ENCODE results near the gene C5. TPM values are rescaled to one million over a fixed set of nuclear protein-coding genes. Genes with fewer than 3 reads are reported as not detected.

The C5 gene
- polyA plus RNA-seq, 1 of the 3 experiments (the other 2 are of a cell fraction), result 1.8 TPM

- Histone ChIP-seq H3K4me3 (ENCODE audit: low read depth in 2 of 2, low read length in 1 of 2) (no peak overlapping the region), H3K9me3 (no peaks in the 10 kb centered on the region), H3K9ac (no peak overlapping the region), H2AFZ (ENCODE audit: low read depth) (peak overlapping the region; percentile 98), H3K27ac (ENCODE audit: low read depth in 2 of 2, low read length in 1 of 2) (no peak overlapping the region), H3K4me1 (ENCODE audit: control insufficient read depth in 1 of 2, insufficient read depth in 2 of 2, low read depth in 1 of 2, low read length in 1 of 2) (peaks cover 0 to 2% of the 10 kb centered on the region in 2 experiments; a peak in 1 of 4 replicates), H3K9me2 (no peaks in the 10 kb centered on the region), H3K36me3 (replicated peaks in 1 of 2; ENCODE audit: control insufficient read depth in 1 of 2, insufficient read depth in 2 of 2, low read length in 1 of 2) (no peaks in the 10 kb centered on the region), H3K27me3 (ENCODE audit: insufficient read depth) (no peaks in the 10 kb centered on the region), H3F3A (replicated peaks; ENCODE audit: insufficient read depth) (peaks cover 5% of the 10 kb centered on the region), H3K4me2 (no peak overlapping the region), H4K20me1 (ENCODE audit: insufficient read depth) (no peaks in the 10 kb centered on the region), H3K79me2 (ENCODE audit: insufficient read depth) (no peaks in the 10 kb centered on the region)
- POLR2A ChIA-PET, result no interaction called here
- CTCF ChIA-PET, result interaction anchor here (0.7 to 5.0 kb wide), 20 partner anchors 9 to 334 kb away, joined by 3 to 38 read pairs (median 4); no protein-coding TSS in a partner anchor
- DNase-seq, result peak; percentile 59
- TF ChIP-seq MEF2A (IDR thresholded peaks at IDR 0.05; ENCODE audit: borderline replicate concordance, low read depth) (no peak), EZH2phosphoT487 (IDR thresholded peaks at IDR 0.05; ENCODE audit: borderline replicate concordance, low read depth) (no peak), GATA2 (CRISPR knock-in tag; IDR thresholded peaks at IDR 0.05) (peak; percentile 76), CTCF (IDR thresholded peaks at IDR 0.05) (peak; percentile 72), USF1 (IDR thresholded peaks at IDR 0.05; ENCODE audit: borderline replicate concordance, low read depth) (no peak), REST (IDR thresholded peaks at IDR 0.05; ENCODE audit: low read depth, low read length) (no peak), RAD21 (IDR thresholded peaks at IDR 0.05; ENCODE audit: low read length) (peak; percentile 78), TEAD4 (IDR thresholded peaks at IDR 0.05; ENCODE audit: borderline replicate concordance, insufficient read depth) (no peak), TCF12 (IDR thresholded peaks at IDR 0.05) (no peak), SMC3 (IDR thresholded peaks at IDR 0.05; ENCODE audit: low read depth, low read length) (peak; percentile 57), NFIC (IDR thresholded peaks at IDR 0.05; ENCODE audit: borderline replicate concordance) (no peak), IRF3 (IDR thresholded peaks at IDR 0.05; ENCODE audit: low read depth, low read length) (no peak)
- WGBS (ENCODE audit: low lambda C conversion rate), result 12% methylated on average over 2 of the region's 2 CpGs
Measured at GRCh38 chr9:120985819-120986222, 64.3 kb downstream of the C5 start.

All from SK-N-SH (cell line).